NCI-H2107 treated with DMSO at 0.1 percent for 48 hours (cell line): Measurements from ENCODE around the gene DMRTC1.
"Not testable (repeated sequence)": the region's sequence is repeated elsewhere in the genome, so short reads cannot be mapped to it uniquely, and the experiment has no call there.

ENCODE experiments used
- DNase-seq: peaks from one replicate; lab custom pipeline; 2025; ENCODE audit not compliant: unreplicated experiment; lab: John Stamatoyannopoulos, UW

DMRTC1 gene

GRCh38 chrX:72943819-72944169, at the start of gene DMRTC1:
Gene DMRTC1, minus strand, starts transcription at chrX:72943837. Its CDS starts 68,143 bp downstream, at chrX:72875694.
- not testable (repeated sequence) for DNase-seq

- DNase-seq: not testable (repeated sequence)
These were observed 37.3 kb upstream of the DMRTC1 start for GRCh38 chrX:72980894-72981469.

- DNase-seq: not testable (repeated sequence)
These were observed 31.2 kb upstream of the DMRTC1 start for GRCh38 chrX:72974885-72975284.

DNA sequence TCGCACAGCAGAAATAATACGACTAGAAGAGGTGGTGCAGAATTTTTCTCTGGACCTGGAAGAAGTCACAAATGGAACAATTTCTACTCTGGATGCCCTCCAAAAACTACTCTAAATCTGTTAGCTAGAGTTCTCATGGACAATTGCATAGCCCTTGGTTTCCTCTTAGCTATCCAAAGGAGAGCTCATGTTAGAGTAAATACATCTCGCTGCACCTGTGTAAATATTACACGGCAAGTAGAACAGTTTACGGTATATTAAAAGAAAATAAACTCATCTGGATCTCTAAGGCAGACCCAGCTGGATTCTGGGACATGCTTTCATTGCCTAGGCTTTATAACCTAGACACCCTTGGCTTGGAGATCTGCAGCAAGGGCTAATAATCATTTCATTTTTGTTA, 28.2 kb upstream of the DMRTC1 start:
- not testable (repeated sequence) for DNase-seq

DNA sequence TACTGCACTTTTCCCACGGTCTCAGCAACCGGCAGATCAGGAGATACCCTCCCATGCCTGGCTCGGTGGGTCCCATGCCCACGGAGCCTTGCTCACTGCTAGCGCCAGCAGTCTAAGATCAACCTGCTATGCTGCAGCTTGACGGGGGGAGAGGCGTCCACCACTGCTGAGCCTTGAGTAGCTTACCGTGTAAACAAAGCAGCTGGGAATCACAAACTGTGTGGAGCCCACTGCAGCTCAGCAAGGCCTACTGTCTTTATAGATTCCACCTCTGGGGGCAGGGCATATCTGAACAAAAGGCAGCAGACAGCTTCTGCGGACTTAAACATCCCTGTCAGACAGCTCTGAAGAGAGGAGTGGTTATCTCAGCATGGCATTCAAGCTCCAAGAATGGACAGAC, 16.3 kb upstream of the DMRTC1 start:
- DNase-seq: not testable (repeated sequence)

- not testable (repeated sequence) for DNase-seq
These were observed 410 bp downstream of the DMRTC1 start for GRCh38 chrX:72943035-72943818.

DNA sequence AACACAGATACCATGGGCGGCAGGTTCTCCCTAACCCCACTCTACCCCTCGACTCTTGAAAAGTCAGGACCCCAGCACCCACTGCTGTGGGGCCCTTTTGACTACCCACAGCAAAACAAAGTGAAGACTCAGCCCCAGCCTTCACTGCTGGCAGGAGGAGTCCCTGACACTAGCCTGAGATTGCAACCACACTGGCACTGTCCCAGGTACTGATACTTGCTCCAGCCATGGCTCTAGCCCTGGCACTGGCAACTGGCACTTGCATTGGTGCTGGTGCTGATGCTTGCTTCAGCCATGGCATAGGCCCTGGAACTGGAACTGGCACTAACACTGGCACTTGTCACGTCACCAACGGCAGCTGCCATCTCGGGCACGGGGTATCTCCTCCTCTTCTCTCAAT, 1.4 kb downstream of the DMRTC1 start:
- not testable (repeated sequence) for DNase-seq

GRCh38 chrX:72937906-72938305, 5.7 kb downstream of the DMRTC1 start, which contains the start of gene FAM236A:
Gene FAM236A, plus strand, starts transcription at chrX:72938206. Its CDS starts 57 bp downstream, at chrX:72938263.
- DNase-seq: not testable (repeated sequence)

- DNase-seq: not testable (repeated sequence)
These were observed 6.7 kb downstream of the DMRTC1 start for GRCh38 chrX:72936882-72937455.

DNA sequence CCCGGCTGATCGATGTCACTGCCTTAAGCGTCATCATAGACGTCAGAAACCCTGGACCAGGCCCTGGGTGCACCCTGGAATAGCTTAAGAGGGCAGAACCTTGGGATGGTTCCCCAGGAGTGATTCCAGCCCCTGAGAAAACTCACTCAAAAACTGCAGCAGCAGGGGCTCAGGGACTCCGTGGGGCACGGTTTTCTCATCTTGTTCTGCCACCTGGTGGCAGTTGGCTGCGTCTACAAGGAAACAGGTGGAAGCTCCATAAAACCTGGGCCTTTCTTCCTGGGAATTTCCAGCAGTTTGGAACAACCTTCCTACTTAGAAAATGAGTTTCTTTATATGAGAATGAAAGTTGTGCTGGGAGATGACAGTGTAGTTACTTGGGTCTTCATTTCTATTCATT, 7.2 kb downstream of the DMRTC1 start:
- not testable (repeated sequence) for DNase-seq

- DNase-seq: not testable (repeated sequence)
These were observed 11.4 kb downstream of the DMRTC1 start for GRCh38 chrX:72932283-72932682.

DNA sequence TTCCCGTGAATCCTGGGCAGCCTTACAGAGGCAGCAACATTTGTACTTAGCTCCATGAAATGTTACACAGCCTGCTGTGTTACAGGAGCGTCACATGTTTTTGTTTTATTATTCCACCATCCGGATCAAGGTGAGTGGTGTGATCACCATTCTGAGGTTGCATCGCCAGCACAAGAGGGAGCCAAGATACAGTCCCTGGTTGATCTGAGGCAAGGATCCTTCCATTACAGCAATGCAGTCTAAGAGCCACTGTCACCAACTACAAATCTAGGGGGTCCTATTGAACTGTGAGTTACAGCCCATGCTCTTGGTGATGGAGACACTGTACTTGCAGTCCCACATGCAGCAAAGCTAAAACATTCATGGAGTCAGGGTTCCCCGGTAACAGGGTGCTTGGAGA, 27.5 kb downstream of the DMRTC1 start:
- not testable (repeated sequence) for DNase-seq

DNA sequence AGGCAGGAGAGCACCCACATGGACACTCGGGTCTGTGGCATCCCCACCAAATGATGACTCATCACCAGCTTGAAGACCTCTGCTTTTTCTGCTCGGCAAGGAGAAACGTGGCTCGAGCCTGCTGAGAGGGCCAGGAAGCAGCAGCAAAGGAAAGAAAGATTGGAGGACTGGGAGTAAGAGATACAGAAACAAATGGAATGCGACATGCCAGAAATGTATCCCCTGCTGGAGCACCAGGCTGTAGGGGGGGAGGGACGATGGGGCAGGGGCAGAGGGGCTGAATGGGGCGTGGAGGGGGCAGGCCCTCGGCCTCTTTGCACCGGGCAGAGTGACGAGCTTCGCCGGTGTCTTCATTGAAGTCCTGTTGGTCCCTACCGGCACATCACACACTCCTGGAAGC, 31.3 kb downstream of the DMRTC1 start, which contains the start of gene FAM236C:
Gene FAM236C, plus strand, starts transcription at position 301 of the 400 bp plus-strand sequence. CDS start 100 bp downstream, outside the sequence.
- not testable (repeated sequence) for DNase-seq

- not testable (repeated sequence) for DNase-seq
These were observed 53.9 kb downstream of the DMRTC1 start for GRCh38 chrX:72889740-72890139.

- DNase-seq: not testable (repeated sequence)
These were observed 60.7 kb downstream of the DMRTC1 start for GRCh38 chrX:72882898-72883297.

GRCh38 chrX:72837532-72837931, 106.1 kb downstream of the DMRTC1 start:
- DNase-seq: not testable (repeated sequence)

DNA sequence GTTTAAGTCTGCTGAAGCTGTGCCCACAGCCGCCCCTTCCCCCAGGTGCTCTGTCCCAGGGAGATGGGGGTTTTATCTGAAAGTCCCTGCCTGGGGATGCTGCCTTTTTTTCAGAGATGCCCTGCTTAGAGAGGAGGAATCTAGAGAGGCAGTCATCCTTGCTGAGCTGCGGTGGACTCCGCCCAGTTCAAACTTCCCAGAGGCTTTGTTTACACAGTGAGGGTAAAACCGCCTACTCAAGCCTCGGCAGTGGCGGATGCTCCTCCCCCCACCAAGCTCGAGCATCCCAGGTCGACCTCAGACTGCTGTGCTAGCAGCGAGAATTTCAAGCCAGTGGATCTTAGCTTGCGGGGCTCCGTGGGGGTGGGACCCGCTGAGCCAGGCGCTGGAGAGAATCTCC, 112.9 kb downstream of the DMRTC1 start:
- DNase-seq: not testable (repeated sequence)
